ENCODE measurements around the gene RSRP1.
"Not testable (repeated sequence)": the region's sequence is repeated elsewhere in the genome, so short reads cannot be mapped to it uniquely, and the experiment has no call there.

RSRP1 gene

DNA sequence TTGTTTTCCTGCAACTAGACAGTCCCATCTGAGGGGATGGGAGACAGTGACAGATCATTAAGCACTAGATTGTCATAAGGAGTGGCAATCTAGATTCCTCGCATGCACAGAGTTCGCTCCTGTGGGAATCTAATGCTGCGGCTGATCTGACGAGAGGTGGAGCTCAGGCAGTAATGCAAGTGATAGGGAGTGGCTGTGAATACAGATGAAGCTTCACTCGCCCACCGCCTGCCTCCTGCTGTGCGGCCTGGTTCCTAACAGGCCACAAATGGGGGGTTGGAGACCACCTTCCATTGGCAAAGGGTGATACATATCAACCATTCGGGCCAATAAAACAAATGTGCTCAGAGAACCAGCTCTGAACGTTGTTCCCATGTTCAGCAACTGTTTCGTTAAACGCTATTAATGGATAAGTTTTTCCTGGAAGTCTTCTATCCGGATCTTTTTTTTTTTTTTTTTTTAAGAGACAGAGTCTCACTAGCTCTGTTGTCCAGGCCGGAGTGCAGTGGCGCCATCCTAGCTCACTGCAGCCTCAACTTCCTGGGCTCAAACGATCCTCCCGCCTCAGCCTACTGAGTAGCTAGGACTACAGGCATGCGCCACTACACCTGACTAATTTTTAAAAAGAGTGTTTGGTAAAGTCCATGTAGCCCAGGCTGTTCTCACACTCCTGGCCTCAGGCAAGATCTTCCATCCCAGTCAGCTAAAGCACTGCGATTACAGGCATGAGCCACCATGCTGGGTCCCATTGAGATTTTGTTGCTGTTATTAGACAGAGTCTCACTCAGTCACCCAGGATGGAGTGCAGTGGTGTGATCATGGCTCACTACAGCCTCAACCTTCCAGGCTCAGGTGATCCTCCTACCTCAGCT is 8.7 kb upstream of the RSRP1 start:
- no peak for DNase-seq

GRCh38 chr1:25253911-25254310 is 6.7 kb upstream of the RSRP1 start:
- DNase-seq: no peak

GRCh38 chr1:25247829-25248754 is 838 bp upstream of the RSRP1 start:
- DNase-seq: no peak

- no peak for DNase-seq
Observed at GRCh38 chr1:25246600-25247023, 642 bp downstream of the RSRP1 start.

DNA sequence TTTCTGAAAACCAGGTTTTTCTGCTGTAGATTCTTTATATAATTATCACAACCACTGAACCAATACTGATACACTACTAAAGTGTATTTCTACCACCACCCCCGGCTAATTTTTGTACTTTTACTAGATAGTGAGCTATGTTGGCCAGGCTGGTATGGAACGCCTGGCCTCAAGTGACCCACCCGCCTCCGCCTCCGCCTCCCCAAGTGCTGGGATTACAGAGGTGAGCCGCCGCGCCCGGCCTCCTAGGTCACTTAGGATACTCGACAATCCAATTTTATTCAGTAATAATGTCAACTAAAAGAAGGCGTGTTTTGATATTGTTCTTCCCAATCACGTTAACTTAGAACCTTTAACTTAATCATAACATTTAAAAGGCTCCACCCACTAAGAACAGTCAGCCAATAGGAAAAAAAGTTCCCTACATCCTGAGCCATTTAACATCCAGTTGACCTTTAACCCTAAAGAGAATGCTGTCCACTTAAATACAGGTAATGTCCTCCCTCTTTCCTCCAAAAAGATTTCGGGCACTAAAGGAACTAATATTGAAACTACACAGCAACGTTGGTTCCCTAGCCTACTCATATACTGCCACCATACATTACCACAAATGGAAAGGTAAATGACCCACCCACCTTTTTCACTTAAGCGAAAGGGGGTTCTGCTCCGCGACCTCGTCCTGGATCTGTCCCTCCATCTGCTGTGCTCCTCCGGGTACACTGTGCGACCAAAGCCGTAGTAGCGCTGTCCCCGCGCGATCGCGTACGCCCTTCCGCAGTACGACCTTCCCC is 1.2 kb downstream of the RSRP1 start:
- no peak for DNase-seq

DNA sequence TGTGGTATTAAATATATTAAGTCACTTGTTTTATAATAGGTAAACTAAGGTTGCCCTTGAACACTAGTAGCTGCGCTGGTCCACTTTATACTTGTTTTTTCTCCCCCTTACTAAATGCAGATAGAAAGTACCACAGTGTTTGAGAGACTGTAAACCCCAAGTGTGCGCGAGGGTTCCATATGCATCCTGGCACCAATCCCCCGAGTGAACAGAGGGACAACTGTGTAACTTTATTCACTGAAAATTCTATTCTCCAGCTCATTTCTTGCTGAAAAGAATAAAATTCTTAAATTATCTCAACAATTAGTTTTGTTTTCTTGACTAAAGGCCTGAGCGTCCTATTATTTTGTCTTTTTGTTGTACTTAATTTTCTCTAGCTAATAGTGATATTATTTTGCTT is 1.9 kb downstream of the RSRP1 start:
- no peak for DNase-seq

DNA sequence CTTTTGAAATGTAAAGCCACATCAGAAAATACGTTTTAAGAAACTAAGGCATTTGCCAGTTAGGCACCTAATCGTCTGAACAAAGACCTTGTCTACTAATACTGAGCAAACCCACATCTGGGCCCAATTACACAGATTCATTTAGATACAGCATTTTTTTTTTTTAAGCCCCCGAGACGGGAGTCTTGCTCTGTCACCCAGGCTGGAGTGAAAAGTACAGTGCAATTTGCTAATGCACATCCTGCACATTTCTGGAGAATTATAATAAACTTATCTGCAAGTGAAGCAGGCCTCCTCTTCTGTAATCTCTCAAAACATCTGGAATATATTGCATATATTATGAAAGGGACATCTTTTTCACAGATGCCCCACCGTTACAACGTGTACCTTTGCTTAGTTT is 3.3 kb downstream of the RSRP1 start:
- DNase-seq: no peak

DNA sequence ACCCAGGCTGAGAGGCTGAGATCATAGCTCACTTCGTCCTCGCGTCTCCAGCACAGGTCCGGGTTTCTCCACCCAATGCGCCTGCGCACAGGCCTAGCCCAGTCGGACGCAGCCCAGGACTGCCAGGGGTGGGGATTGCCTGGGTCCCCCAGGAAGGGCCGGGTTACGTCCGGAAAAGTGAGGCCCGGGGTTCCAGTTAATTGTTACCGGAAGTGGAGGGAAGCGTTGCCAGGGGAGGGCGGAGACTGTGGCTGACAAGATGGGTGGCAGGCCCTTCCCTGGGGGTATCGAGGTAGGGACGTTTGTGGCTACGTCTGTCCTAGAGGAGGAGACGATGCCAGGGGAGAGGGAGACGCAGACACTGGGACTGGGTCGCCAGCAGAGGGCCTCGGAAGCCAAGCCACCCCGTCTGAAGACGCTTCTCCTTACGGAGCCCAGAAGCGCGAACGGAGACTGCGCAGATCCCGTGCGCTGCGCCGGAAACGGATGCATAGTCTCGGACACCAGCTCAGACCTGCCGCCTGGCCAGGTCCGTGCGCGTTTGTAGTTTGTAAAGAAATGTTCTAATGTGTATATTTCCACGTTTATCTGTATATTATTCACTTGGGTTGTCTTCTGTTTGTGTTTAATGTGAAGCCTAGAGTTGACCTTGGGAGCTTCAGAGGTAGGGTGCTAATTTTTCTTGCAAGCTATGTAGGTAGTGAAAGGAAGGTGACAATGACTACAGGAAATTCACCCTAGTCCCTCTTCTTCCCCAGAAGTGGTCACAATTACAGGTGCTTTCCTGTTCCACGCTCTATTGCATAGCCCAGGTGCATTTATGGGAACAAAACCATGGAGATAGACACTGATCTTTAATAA is 7.3 kb downstream of the RSRP1 start:
- peak; percentile 92 for DNase-seq

DNA sequence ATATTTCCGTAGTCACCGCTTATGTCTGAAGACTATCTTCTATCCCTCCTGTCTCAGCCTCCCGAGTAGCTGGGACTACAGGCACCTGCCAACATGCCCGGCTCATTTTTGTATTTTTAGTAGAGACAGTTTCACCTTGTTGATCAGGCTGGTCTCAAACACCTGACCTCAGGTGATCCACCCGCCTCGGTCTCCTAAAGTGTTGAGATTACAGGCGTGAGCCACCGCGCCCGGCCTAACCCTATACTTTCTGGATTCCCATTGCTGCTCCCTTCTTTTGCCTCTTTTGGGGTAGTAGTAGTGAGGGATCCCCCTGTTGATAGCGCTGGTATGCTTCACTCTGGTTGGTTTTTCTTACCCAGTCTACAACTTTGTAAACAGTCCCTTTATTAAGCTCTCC is 9.2 kb downstream of the RSRP1 start:
- DNase-seq: no peak

DNA sequence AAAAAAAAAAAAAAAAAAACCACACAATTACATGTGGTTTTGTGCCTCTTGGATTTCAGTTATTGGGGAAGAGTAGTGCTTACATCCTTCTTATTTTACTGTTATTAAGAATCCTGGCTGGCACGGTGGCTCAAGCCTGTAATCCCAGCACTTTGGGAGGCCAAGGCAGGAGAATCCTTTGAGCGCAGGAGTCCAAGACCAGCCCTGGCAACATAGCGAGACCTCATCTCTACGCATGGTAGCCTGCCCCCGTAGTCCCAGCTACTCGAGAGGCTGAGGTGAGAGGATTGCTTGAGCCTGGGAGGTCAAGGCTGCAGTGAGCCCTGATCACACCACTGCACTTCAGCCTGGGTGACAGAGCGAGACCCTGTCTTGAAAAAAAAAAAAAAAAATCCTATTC is 11.0 kb downstream of the RSRP1 start:
- DNase-seq: not testable (repeated sequence)

GRCh38 chr1:25235411-25235810 is 11.8 kb downstream of the RSRP1 start:
- DNase-seq: not testable (repeated sequence)

DNA sequence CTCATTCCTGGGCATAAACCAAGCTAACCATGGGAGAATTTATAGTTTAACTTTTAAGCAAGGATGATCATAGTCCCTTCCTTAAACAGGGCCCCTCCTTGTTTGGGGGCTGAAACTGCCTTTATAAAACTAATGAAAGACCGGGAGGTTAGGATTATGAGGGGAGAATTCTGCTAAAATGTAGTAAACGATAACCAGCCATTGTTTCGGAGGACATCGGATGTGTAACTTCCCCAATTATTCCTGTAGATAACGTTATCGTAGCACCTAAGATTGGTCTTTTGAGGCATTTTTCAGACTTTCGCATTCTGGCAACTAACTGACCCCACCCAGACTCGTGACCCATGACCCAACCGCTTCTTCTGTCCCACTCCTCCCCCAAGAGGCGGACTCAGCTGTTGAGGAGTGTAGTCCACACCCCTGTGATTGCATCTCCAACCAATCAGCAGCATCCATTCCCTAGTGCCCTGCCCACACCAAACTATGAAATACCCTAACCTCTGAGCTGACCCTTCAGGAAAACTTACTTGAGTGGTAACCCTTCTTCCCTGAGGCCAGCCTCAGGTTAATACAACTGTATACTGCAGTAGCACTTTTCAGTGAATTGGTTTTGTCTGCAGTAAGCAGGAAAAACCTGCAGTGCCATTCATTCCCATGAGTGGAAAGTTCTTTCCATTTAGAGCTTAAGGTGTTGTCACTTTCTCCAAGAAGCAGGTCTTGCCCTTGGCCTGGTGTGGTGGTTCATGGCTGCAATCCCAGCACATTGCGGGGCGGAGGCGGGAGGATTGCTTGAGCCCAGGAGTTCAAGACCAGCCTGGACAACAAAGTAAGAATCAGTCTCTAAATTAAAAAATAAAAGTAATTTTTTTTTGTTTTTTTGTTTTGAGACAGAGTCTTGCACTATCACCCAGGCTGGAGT is 14.1 kb downstream of the RSRP1 start:
- DNase-seq: peak; percentile 25

GRCh38 chr1:25232027-25232865 is 15.0 kb downstream of the RSRP1 start, which contains the start of gene SYF2:
SYF2 (minus strand) TSS chr1:25232502; CDS start chr1:25232467, 35 bp downstream.
- DNase-seq: peak; percentile 93

GRCh38 chr1:25223471-25223870 is 23.8 kb downstream of the RSRP1 start:
- no peak for DNase-seq

DNA sequence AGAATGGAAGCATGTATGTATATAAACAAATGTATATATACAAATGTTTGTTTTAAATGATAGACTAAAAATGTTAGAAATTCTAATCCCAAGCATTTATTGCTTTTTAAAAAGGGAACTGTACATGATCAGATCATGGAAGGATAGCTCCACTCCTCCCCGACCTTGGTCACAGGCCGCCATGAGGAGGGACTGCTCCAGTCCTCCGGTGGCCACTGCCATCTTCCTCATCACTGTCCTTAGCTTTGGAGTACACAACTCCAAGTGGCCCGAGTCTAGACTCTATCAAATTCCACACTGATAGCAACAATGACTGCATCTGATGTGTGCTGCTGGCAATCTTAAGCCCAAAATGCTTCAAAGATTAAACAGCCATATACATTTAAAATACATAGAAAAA is 24.6 kb downstream of the RSRP1 start:
- no peak for DNase-seq

- DNase-seq: no peak
Observed at GRCh38 chr1:25220666-25221065, 26.6 kb downstream of the RSRP1 start.

- DNase-seq: no peak
Observed at GRCh38 chr1:25219661-25220251, 27.5 kb downstream of the RSRP1 start.

GRCh38 chr1:25217598-25218232 is 29.5 kb downstream of the RSRP1 start:
- DNase-seq: no peak

GRCh38 chr1:25217015-25217414 is 30.2 kb downstream of the RSRP1 start:
- no peak for DNase-seq

Data from NCI-H1436 (cell line).